Fibroblast of mammary gland (primary cell): Measurements from ENCODE around the gene PCLAF.

Source experiments
- DNase-seq: peaks from one replicate; pipeline ENCODE4 v3.0.0-alpha.2; 2010; ENCODE audit warnings: low read depth
- H3K4me3 ChIP-seq: 2 replicates; pipeline ENCODE4 v1.5.1; 2011; ENCODE audit warnings: low read depth, mild to moderate bottlenecking, low read length, moderate library complexity; ENCODE audit not compliant: control insufficient read depth
- CTCF ChIP-seq: conservative IDR thresholded peaks from 2 replicates; pipeline ENCODE4 v1.5.1; 2011; ENCODE audit warnings: low read depth, low read length, inconsistent platforms; ENCODE audit not compliant: control insufficient read depth, insufficient read depth

The PCLAF gene

DNA sequence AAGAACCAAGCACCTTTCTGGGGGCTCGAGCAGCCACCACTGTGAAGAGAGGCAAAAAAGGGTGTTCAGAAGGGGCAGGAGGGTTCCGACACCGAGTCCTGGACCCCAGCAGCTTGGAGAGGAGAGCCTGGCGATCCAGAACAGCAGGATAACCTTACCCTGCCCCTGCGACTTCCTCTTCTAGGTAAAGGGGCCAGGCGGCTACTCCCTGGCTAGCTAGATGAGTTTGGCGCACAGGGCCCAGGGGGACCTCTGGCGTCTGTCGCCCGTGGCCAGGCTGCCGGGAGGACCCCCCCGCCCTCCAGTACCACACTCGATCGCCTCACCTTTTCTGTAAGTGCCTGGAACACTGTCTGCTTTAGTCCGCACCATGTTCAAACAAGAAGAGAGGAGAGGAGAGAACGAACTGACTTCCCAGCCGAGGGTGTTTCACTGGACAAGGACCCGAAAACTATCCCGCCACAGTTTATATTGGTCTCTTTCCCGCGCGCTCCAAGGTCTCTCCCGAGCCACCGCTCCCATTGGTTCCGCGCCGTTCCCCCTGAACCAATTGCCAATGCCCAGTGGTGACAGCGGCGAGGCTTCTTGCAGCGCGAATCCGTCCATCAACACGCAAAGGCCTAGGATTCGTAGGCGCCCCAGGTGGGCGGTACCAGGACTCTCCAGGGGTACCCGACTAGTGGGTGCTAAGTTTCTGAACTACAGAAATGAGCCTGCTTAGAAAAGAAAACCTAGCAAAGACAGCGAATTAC lies at the start of gene PCLAF:
Gene PCLAF, minus strand, starts transcription at position 442 of the 752 bp plus-strand sequence. Its CDS starts 70 bp downstream, at position 372.
- peak; percentile 94 for DNase-seq
- no peak for TF ChIP-seq CTCF
- H3K4me3 ChIP-seq, result peak within 1 kb of the TSS; percentile 85

GRCh38 chr15:64430000-64430735 lies 48.9 kb upstream of the PCLAF start:
- no peak overlapping the region for H3K4me3 ChIP-seq
- TF ChIP-seq CTCF, result no peak
- peak; percentile 95 for DNase-seq

GRCh38 chr15:64429448-64429847 lies 48.2 kb upstream of the PCLAF start:
- no peak for TF ChIP-seq CTCF
- peak; percentile 0 for DNase-seq
- H3K4me3 ChIP-seq, result no peak overlapping the region

- H3K4me3 ChIP-seq, result no peak overlapping the region
- DNase-seq, result peak; percentile 47
- peak; percentile 28 for TF ChIP-seq CTCF
These were observed 45.7 kb upstream of the PCLAF start for GRCh38 chr15:64426845-64427465.

DNA sequence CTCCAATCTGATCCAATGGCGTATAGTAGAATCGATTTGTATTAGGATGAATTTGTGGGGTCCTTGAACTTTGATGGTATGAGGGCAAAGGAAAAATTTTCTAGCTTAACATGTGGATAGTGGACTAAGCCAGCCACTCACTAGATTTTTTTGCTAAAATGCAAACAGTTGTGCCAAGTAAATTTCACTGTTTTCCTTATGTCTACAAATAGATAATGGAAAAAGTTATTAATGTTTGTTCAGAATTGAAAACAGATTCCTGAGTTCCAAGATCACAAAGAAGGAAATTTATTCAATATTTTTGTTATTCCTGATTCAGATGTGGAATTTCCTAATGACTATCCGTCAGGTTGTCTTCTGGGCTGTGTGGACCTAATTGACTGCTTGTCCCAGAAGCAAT lies 44.0 kb upstream of the PCLAF start:
- DNase-seq, result no peak
- TF ChIP-seq CTCF, result no peak

GRCh38 chr15:64423970-64424369 lies 42.7 kb upstream of the PCLAF start:
- DNase-seq, result no peak
- H3K4me3 ChIP-seq, result no peak overlapping the region
- no peak for TF ChIP-seq CTCF

More for the DNA sequence above, 44.0 kb upstream of the PCLAF start:
- H3K4me3 ChIP-seq, result no peak overlapping the region
